Smooth muscle cell (in vitro differentiated cells): ENCODE data around the gene PROX1. TPM values are rescaled to one million over a fixed set of nuclear protein-coding genes. Genes with fewer than 3 reads are reported as not detected.

Experiments used
- DNase-seq: peaks from one replicate; lab custom pipeline; 2025; ENCODE audit not compliant: unreplicated experiment; lab: John Stamatoyannopoulos, UW
- H2AFZ ChIP-seq: fragments of 200-600 bp; sonication (generic); 2 replicates; pipeline ENCODE4 v1.6.0; 2016; ENCODE audit warnings: antibody characterized with exemption, low read depth, mild to moderate bottlenecking
- H3F3A ChIP-seq: fragments of 200-600 bp; sonication (generic); 2 replicates; pipeline ENCODE4 v1.6.0; 2017; ENCODE audit warnings: antibody characterized with exemption, low read depth
- H3K27ac ChIP-seq: fragments of 200-600 bp; sonication (generic); 2 replicates; pipeline ENCODE4 v1.5.1; 2016; ENCODE audit warnings: low read depth, mild to moderate bottlenecking
- H3K27me3 ChIP-seq: fragments of 200-600 bp; sonication (generic); 2 replicates; pipeline ENCODE4 v1.6.1; 2016; ENCODE audit warnings: low read depth, mild to moderate bottlenecking
- H3K36me3 ChIP-seq: fragments of 200-600 bp; sonication (generic); 2 replicates; pipeline ENCODE4 v1.5.1; 2016; ENCODE audit warnings: low read depth
- H3K4me1 ChIP-seq: fragments of 200-600 bp; sonication (generic); 2 replicates; pipeline ENCODE4 v1.5.1; 2016; ENCODE audit warnings: low read depth
- H3K4me2 ChIP-seq: fragments of 200-600 bp; sonication (generic); 2 replicates; pipeline ENCODE4 v1.6.0; 2016; ENCODE audit warnings: mild to moderate bottlenecking
- H3K4me3 ChIP-seq: fragments of 200-600 bp; sonication (generic); 2 replicates; pipeline ENCODE4 v1.5.1; 2016; ENCODE audit warnings: mild to moderate bottlenecking
- H3K79me2 ChIP-seq: fragments of 200-600 bp; sonication (generic); 2 replicates; pipeline ENCODE4 v1.6.0; 2016; ENCODE audit warnings: low read depth, mild to moderate bottlenecking
- H3K9ac ChIP-seq: fragments of 200-600 bp; sonication (generic); 2 replicates; pipeline ENCODE4 v1.6.0; 2016; ENCODE audit warnings: low read depth
- H3K9me3 ChIP-seq: fragments of 200-600 bp; sonication (generic); replicated peaks from 2 replicates; pipeline ENCODE4 v1.5.1; 2016; ENCODE audit warnings: low read depth
- H4K20me1 ChIP-seq: fragments of 200-600 bp; sonication (generic); 2 replicates; pipeline ENCODE4 v1.6.0; 2016; ENCODE audit warnings: low read depth
- CTCF ChIP-seq: fragments of 200-600 bp; sonication (generic); IDR thresholded peaks from 2 replicates; pipeline ENCODE4 v1.5.1; 2017; ENCODE audit warnings: borderline replicate concordance, mild to moderate bottlenecking, antibody characterized with exemption; ENCODE audit not compliant: insufficient read depth, poor library complexity, severe bottlenecking
- WGBS: methylation state at CpG from one replicate; pipeline ENCODE4 v1.1.7; 2016; ENCODE audit warnings: low lambda C conversion rate; 5-methylcytosine and 5-hydroxymethylcytosine counted together
- polyA plus RNA-seq: library from polyadenylated mRNA; unstranded; fragments of >200 nt; fragmentation: Nextera tagmentation; extraction: Ambion mirVana; gene quantifications from 2 replicates; pipeline ENCODE4 v1.2.1, GENCODE V29; 2016
- total RNA-seq: library from RNA; depleted of rRNA; stranded (reverse); fragments of >200 nt; gene quantifications from 2 replicates; pipeline ENCODE4 v1.2.3, GENCODE V29; 2014

The PROX1 gene
- total and polyA plus RNA-seq, 2 experiments from 2014 or later: 0.24 to 2.9 TPM

GRCh38 chr1:213979751-213980586, 7.8 kb upstream of the PROX1 start:
- H3K79me2 ChIP-seq: no peaks in the 10 kb centered on the region
- H3K4me1 ChIP-seq: peaks cover 53% of the 10 kb centered on the region
- WGBS: 4% methylated on average over 33 of the region's 48 CpGs
- no peak for TF ChIP-seq CTCF
- no peaks in the 10 kb centered on the region for H3K36me3 ChIP-seq
- H3K27me3 ChIP-seq: peaks cover 82% of the 10 kb centered on the region
- no peaks in the 10 kb centered on the region for H3F3A ChIP-seq
- H3K27ac ChIP-seq: no peak overlapping the region
- no peaks in the 10 kb centered on the region for H3K9me3 ChIP-seq
- peak overlapping the region; percentile 28 for H3K4me3 ChIP-seq
- H4K20me1 ChIP-seq: no peaks in the 10 kb centered on the region
- peak overlapping the region; percentile 40 for H2AFZ ChIP-seq
- peak overlapping the region; percentile 79 for H3K4me2 ChIP-seq
- H3K9ac ChIP-seq: no peak overlapping the region
- DNase-seq: no peak

DNA sequence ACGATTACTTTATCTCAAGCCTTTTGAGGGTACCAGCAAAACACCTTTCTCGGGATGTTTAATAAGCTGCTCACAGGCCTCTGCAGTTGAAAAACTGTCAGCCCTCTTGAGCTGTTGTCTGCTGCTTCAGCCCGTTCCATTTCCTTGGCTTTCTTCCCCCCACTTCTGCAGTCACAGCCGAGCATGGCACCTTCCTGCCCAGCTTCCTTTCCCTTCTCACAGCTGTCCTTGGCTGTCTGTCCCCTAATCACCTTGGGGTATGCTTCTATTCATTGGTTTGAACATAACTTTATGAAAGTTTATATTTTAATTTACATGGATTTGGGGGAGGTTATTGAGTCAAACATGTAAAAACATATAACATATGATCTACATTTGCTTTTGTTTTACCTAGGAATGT, 6.9 kb upstream of the PROX1 start:
- no peak for TF ChIP-seq CTCF
- no peaks in the 10 kb centered on the region for H4K20me1 ChIP-seq
- DNase-seq: no peak
- H3K36me3 ChIP-seq: no peaks in the 10 kb centered on the region
- H3K27ac ChIP-seq: no peak overlapping the region
- H3K4me2 ChIP-seq: no peak overlapping the region
- H3F3A ChIP-seq: no peaks in the 10 kb centered on the region
- no peaks in the 10 kb centered on the region for H3K9me3 ChIP-seq
- H3K9ac ChIP-seq: no peak overlapping the region
- H2AFZ ChIP-seq: no peak overlapping the region
- 58% methylated on average over 4 of the region's 4 CpGs for WGBS
- H3K4me1 ChIP-seq: peaks cover 61% of the 10 kb centered on the region
- H3K27me3 ChIP-seq: peaks cover 82% of the 10 kb centered on the region
- H3K79me2 ChIP-seq: no peaks in the 10 kb centered on the region
- H3K4me3 ChIP-seq: no peak overlapping the region

GRCh38 chr1:213982289-213982671, 5.5 kb upstream of the PROX1 start:
- no peak overlapping the region for H2AFZ ChIP-seq
- no peaks in the 10 kb centered on the region for H3K36me3 ChIP-seq
- peak overlapping the region; percentile 84 for H3K4me2 ChIP-seq
- peaks cover 68% of the 10 kb centered on the region for H3K4me1 ChIP-seq
- no peak for TF ChIP-seq CTCF
- H3K9ac ChIP-seq: no peak overlapping the region
- H3K27ac ChIP-seq: no peak overlapping the region
- no peaks in the 10 kb centered on the region for H4K20me1 ChIP-seq
- H3K27me3 ChIP-seq: peaks cover 96% of the 10 kb centered on the region
- H3K4me3 ChIP-seq: peak overlapping the region; percentile 40
- WGBS: 4% methylated on average over 8 of the region's 8 CpGs
- no peaks in the 10 kb centered on the region for H3K9me3 ChIP-seq
- no peaks in the 10 kb centered on the region for H3K79me2 ChIP-seq
- no peak for DNase-seq
- H3F3A ChIP-seq: peaks cover 4% of the 10 kb centered on the region
